ENCODE measurements around the gene HOXA6.

Gene HOXA6

GRCh38 chr7:27156916-27157701 lies 9.5 kb upstream of the HOXA6 start:
- FAIRE-seq (no peak), DNase-seq (ENCODE audit: insufficient read length) (no peak)
- TF ChIP-seq POLR2AphosphoS5 (IDR thresholded peaks at IDR 0.05; ENCODE audit: low read depth, low read length) (no peak), POLR2A (IDR thresholded peaks at IDR 0.05; ENCODE audit: low read depth, low read length) (no peak), TAF1 (IDR thresholded peaks at IDR 0.05; ENCODE audit: borderline replicate concordance, low read depth, low read length) (no peak)

DNA sequence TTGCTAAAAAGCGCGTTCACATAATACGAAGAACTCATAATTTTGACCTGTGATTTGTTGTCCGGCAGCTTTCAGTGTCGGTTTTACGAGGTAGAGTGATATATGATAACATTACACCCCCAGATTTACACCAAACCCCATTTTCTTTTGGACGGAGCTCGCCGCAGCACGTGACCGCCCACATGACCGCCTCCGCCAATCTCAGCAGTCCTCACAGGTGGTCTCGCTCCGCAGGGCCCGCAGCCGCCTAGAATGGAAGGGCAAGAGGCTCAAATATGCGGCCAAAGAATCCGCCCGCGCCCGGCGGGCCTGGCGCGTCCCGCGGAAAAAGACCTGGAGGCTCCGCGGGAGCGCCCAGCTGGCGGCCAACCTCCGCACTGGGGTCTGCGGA lies 8.9 kb upstream of the HOXA6 start, which contains the start of gene HOXA7:
TSS of gene HOXA7 (minus strand) at position 168 of the 391 bp plus-strand sequence. CDS start at position 38, 130 bp downstream.
- no peak for DNase-seq (ENCODE audit: insufficient read length)

GRCh38 chr7:27155816-27156507 lies 8.4 kb upstream of the HOXA6 start:
- TF ChIP-seq POLR2AphosphoS5 (IDR thresholded peaks at IDR 0.05; ENCODE audit: low read depth, low read length): no peak
- TF ChIP-seq TAF1 (IDR thresholded peaks at IDR 0.05; ENCODE audit: borderline replicate concordance, low read depth, low read length): no peak
- TF ChIP-seq POLR2A (IDR thresholded peaks at IDR 0.05; ENCODE audit: low read depth, low read length): no peak
- FAIRE-seq: no peak
- DNase-seq (ENCODE audit: insufficient read length): no peak

More for the DNA sequence above, 8.9 kb upstream of the HOXA6 start, which contains the start of gene HOXA7:
- FAIRE-seq: no peak
- no peak for TF ChIP-seq POLR2AphosphoS5 (IDR thresholded peaks at IDR 0.05; ENCODE audit: low read depth, low read length)
- no peak for TF ChIP-seq POLR2A (IDR thresholded peaks at IDR 0.05; ENCODE audit: low read depth, low read length)
- no peak for TF ChIP-seq TAF1 (IDR thresholded peaks at IDR 0.05; ENCODE audit: borderline replicate concordance, low read depth, low read length)

GRCh38 chr7:27154901-27155815 lies 7.6 kb upstream of the HOXA6 start:
- DNase-seq (ENCODE audit: insufficient read length) (no peak), FAIRE-seq (no peak)
- TF ChIP-seq TAF1 (IDR thresholded peaks at IDR 0.05; ENCODE audit: borderline replicate concordance, low read depth, low read length): no peak
- no peak for TF ChIP-seq POLR2A (IDR thresholded peaks at IDR 0.05; ENCODE audit: low read depth, low read length)
- TF ChIP-seq POLR2AphosphoS5 (IDR thresholded peaks at IDR 0.05; ENCODE audit: low read depth, low read length): no peak

- no peak for FAIRE-seq
- TF ChIP-seq TAF1 (IDR thresholded peaks at IDR 0.05; ENCODE audit: borderline replicate concordance, low read depth, low read length): no peak
- TF ChIP-seq POLR2AphosphoS5 (IDR thresholded peaks at IDR 0.05; ENCODE audit: low read depth, low read length): no peak
- no peak for TF ChIP-seq POLR2A (IDR thresholded peaks at IDR 0.05; ENCODE audit: low read depth, low read length)
These were observed 6.8 kb upstream of the HOXA6 start for GRCh38 chr7:27154369-27154768.

DNA sequence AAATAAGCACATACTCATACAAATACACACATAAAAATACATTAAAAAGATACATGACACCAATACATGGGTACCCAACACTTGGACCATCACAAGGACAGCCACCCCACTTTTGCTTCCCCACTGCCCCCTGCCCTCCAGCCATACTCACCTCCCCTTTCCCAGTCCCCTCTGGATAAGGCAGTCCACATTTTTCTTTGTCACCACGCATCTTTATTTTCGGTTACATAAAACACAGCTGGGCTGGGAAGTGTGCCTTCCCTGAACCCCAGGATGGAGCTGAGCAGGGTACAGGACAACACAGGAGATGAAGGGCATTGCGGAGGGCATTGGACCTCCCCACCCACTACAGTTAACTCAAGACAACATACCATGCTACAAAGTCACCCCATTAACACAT lies 6.0 kb upstream of the HOXA6 start:
- DNase-seq (ENCODE audit: insufficient read length): no peak
- TF ChIP-seq TAF1 (IDR thresholded peaks at IDR 0.05; ENCODE audit: borderline replicate concordance, low read depth, low read length) (no peak), POLR2AphosphoS5 (IDR thresholded peaks at IDR 0.05; ENCODE audit: low read depth, low read length) (no peak), POLR2A (IDR thresholded peaks at IDR 0.05; ENCODE audit: low read depth, low read length) (no peak)
- FAIRE-seq: no peak

More at GRCh38 chr7:27154369-27154768, 6.8 kb upstream of the HOXA6 start:
- no peak for DNase-seq (ENCODE audit: insufficient read length)

GRCh38 chr7:27152816-27153442 lies 5.4 kb upstream of the HOXA6 start:
- no peak for FAIRE-seq
- no peak for TF ChIP-seq TAF1 (IDR thresholded peaks at IDR 0.05; ENCODE audit: borderline replicate concordance, low read depth, low read length)
- TF ChIP-seq POLR2A (IDR thresholded peaks at IDR 0.05; ENCODE audit: low read depth, low read length): no peak
- no peak for TF ChIP-seq POLR2AphosphoS5 (IDR thresholded peaks at IDR 0.05; ENCODE audit: low read depth, low read length)
- no peak for DNase-seq (ENCODE audit: insufficient read length)

DNA sequence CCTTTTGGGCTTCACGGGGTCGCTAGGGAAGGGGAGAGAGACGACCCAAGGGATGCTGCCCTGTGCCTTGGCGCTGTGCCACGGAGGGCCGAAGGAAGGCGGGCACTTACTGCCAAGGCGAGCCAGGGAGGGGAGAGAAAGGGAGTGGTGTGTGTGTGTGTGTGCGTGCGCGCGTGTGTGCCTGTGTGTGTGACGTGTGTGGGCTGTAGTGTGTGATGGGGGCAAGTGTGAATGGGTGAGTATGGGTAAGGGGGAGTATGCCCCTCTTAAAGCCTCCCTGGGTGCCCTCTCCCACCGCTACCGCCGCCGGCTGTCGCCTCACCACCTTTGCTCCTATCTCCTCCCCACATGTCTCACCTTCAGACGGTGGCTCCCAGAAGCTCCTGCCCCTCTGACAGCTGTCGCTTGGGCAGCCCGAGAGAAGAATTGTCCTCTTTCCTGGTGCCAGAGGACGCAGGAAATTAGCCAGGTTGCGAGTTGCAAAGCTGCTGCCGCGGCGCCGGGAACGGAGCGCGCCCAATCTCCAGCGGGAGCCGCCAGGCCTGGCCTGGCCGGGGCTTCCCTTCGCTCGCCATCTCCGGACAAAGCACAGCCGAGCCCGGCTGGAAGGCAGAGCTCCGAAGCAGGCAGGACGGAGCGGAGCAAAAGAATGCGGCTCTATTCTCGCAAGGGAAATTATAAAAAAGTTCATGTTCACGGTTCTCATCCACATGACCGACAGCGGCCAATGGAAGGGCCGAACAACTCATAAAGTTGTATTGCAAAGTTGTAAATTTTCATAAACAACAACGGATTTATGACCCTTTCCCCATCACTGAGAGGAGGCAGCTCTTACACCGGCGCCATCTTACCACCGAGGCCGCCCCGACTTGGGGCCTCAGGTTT lies 4.6 kb upstream of the HOXA6 start, which contains the start of gene HOXA3:
TSS of gene HOXA3 (minus strand) at position 653 of the 885 bp plus-strand sequence. CDS start 41,943 bp downstream, outside the sequence.
- FAIRE-seq: no peak
- DNase-seq (ENCODE audit: insufficient read length): no peak
- TF ChIP-seq POLR2AphosphoS5 (IDR thresholded peaks at IDR 0.05; ENCODE audit: low read depth, low read length) (no peak), POLR2A (IDR thresholded peaks at IDR 0.05; ENCODE audit: low read depth, low read length) (no peak), TAF1 (IDR thresholded peaks at IDR 0.05; ENCODE audit: borderline replicate concordance, low read depth, low read length) (no peak)

DNA sequence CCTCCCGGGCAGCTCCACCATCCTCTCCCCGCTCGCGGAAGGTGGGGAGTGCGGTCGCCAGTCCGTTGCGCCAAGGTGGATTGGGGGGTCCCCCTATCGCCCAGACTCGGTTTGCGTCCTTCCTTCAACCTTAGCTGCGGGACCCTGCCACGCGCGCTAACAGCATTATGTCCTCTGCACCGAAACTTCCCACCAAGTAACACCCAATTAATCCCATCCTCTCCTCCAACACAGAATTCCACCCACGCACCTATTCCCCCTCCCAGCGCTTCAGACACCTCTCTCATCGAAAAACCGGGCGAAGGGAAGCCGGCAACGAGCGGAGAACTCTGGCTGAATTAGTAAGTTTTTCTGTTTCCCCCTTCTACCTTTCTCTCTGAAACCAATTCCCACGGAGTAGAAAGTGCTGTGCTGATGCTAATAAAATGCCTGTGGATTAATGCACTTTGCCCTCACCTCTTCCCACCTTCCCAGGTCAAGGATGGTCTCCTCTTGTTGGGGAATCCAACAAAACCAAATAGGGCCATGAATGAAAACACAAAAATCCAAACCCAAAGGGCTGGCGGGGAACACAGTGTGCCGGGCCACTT lies 3.9 kb upstream of the HOXA6 start:
- TF ChIP-seq POLR2AphosphoS5 (IDR thresholded peaks at IDR 0.05; ENCODE audit: low read depth, low read length): no peak
- no peak for TF ChIP-seq TAF1 (IDR thresholded peaks at IDR 0.05; ENCODE audit: borderline replicate concordance, low read depth, low read length)
- no peak for TF ChIP-seq POLR2A (IDR thresholded peaks at IDR 0.05; ENCODE audit: low read depth, low read length)
- DNase-seq (ENCODE audit: insufficient read length): no peak
- FAIRE-seq: no peak

Data from GM12892 (cell line).